Aorta (tissue), 5 donors: Measurements from ENCODE around the gene RPS15. TPM values are rescaled to one million over a fixed set of nuclear protein-coding genes. Genes with fewer than 3 reads are reported as not detected.

Source experiments
- ATAC-seq: fragments of 200-7000 bp; cut with Tn5 transposase; one replicate; pipeline ENCODE4 v1.9.1; 2022; ENCODE audit warnings: moderate library complexity; ENCODE audit not compliant: low FRiP score
- DNase-seq, 2 donors: peaks; one replicate each; pipeline ENCODE4 v3.0.0-alpha.2; 2020
- H3K27ac ChIP-seq, 2 donors: one replicate each; pipeline ENCODE4 v1.5.1; 2013; ENCODE audit warnings: low read length in 2 of 2, mild to moderate bottlenecking in 2 of 2, moderate library complexity in 2 of 2, control low read depth in 1 of 2, inconsistent platforms in 1 of 2, low read depth in 1 of 2
- H3K27me3 ChIP-seq, 2 donors: one replicate each; pipeline ENCODE4 v1.6.1; 2013; ENCODE audit warnings: control low read depth in 1 of 2, low read length in 1 of 2, mild to moderate bottlenecking in 1 of 2, moderate library complexity in 1 of 2; ENCODE audit not compliant: insufficient read depth in 2 of 2, control insufficient read depth in 1 of 2
- H3K36me3 ChIP-seq, 2 donors: one replicate each; pipeline ENCODE4 v1.6.1; 2013; ENCODE audit warnings: control low read depth in 1 of 2, low read length in 1 of 2, mild to moderate bottlenecking in 1 of 2; ENCODE audit not compliant: insufficient read depth in 2 of 2, control insufficient read depth in 1 of 2
- H3K4me1 ChIP-seq, 2 donors: one replicate each; pipeline ENCODE4 v1.6.1; 2013; ENCODE audit warnings: low read length in 2 of 2, control low read depth in 1 of 2, mild to moderate bottlenecking in 1 of 2, moderate library complexity in 1 of 2; ENCODE audit not compliant: insufficient read depth in 2 of 2, control insufficient read depth in 1 of 2
- H3K4me3 ChIP-seq, 2 donors: one replicate each; pipeline ENCODE4 v1.5.1; 2013; ENCODE audit warnings: low read length in 2 of 2, control low read depth in 1 of 2, mild to moderate bottlenecking in 1 of 2
- H3K9me3 ChIP-seq: one replicate; pipeline ENCODE4 v1.6.1; 2013; ENCODE audit warnings: mild to moderate bottlenecking, low read length; ENCODE audit not compliant: control insufficient read depth
- WGBS, 2 donors: extraction: QIAGEN DNeasy Blood & Tissue Kit; methylation state at CpG; one replicate each; pipeline ENCODE4 v1.1.7; 2013; 5-methylcytosine and 5-hydroxymethylcytosine counted together
- intact Hi-C, 2 donors: fragments of 100-400 bp; cut with DNase I; formaldehyde crosslinking; loops; one replicate each; pipeline versions ENCODE4 v1.14.2 to v1.15.0; 2022
- polyA plus RNA-seq, 2 donors: library from polyadenylated mRNA; stranded (reverse); fragments of 200-250 nt; gene quantifications; one replicate each; pipeline ENCODE4 v1.2.3, GENCODE V29; 2013
- total RNA-seq, 2 donors: library from RNA; stranded (reverse); fragmentation: NEBNext Ultra II Directional; extraction: Animal tissue kit (Norgen Biotek cat#: 25700); gene quantifications; one replicate each; pipeline ENCODE4 v1.2.1, GENCODE V29; 2021
- donor health status: healthy with polysubstance abuse.
- donor health status: Bipolar disorder and iron deficiency.
- donor health status: DM: no; HTN: no; CAD: no.
- donor health status: DM: no; HTN: no; CAD: no.
- donor health status: DM: yes; HTN: yes; CAD: no.

Gene RPS15
- total and polyA plus RNA-seq, 4 donors: 707 to 2,878 (median 1,767) TPM

DNA sequence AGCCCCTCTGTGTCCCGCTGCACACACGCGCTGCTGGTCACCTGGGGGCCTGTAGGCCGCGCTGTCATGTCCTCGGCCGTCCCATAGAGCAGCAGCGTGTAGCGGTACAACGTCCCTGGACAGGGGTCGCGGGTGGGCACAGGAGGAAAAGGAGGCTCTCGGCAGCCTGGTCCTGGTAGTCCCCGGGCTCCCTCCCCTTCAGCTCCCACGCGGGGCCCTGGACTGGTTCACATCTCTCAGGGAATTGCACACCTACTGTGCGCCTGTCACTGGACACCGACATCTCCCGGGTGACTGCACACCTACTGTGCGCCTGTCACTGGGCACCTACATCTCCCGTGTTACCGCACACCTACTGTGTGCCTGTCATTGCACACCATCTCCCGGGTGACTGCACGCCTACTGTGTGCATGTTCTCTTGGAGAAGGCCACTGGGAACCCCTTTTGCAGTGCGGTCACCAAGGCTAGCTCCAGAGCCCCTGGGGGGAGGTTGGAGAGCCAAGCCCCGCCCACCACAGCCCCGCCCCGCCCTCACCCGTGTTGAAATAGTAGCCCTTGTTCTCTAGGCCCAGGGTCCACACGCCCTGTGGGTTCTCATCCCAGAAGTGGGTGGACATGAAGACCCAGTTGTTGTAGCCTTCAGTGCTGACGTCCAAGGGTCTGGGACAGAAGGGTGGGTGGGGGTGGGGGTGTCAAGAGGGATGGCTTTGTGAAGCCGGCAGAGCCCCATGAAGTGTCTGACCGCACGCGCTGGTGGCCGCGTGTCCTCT, 44.4 kb downstream of the RPS15 start:
- DNase-seq (no peak), ATAC-seq (no peak)
- no peaks in the 10 kb centered on the region for H3K36me3 ChIP-seq
- H3K27ac ChIP-seq: no peak overlapping the region
- H3K4me1 ChIP-seq: no peaks in the 10 kb centered on the region
- 80 to 83% methylated on average over 37 of the region's 37 CpGs for WGBS, 2 donors
- H3K27me3 ChIP-seq: no peaks in the 10 kb centered on the region
- intact Hi-C loops: no loop called here
- H3K9me3 ChIP-seq: no peaks in the 10 kb centered on the region
- H3K4me3 ChIP-seq: no peak overlapping the region

DNA sequence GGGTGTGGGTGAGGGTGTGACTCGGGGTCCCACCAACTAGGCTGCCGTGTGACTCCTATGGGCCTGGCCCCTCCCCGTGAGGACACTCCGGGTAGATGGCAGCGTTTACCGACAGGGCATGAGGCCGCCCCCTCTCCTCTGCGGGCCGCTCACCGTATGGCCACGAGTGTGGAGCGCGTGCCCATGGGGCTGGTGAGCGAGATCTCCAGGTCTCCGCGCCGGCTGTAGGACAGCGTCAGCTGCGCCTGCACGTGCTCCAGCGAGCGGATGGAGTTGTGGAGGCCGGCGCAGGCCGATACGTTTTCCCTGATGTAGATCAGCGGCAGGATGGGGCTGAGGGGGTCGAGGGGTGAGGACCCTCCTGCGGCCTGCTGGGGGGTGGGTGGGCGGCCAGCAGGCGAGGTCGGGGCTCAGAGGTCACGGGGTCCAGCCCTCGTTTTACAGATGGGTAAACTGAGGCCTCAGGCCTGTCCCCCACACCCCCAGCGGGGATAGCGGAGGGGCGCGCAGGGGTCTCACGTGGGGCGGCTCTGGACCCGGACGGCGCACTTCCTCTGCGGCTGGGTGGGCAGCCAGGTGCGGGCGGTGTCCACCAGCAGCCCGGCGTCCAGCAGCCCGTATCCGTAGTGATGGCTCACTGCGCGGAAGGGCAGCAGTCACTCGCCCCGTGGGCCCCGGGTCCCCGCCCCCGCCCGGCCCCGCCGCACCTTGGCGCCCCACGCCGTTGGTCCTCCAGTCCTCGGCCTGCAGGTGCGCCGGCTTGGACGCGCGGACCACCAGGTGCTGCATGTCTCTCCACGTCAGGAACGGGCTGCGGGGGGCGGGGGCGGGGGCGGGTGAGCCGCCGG, 45.2 kb downstream of the RPS15 start:
- no peaks in the 10 kb centered on the region for H3K27me3 ChIP-seq
- intact Hi-C loops: no loop called here
- no peaks in the 10 kb centered on the region for H3K4me1 ChIP-seq
- no peak overlapping the region for H3K27ac ChIP-seq
- WGBS, 2 donors: 91% methylated on average over 75 to 77 of the region's 77 CpGs
- H3K4me3 ChIP-seq: no peak overlapping the region
- no peak for ATAC-seq
- no peak for DNase-seq
- no peaks in the 10 kb centered on the region for H3K9me3 ChIP-seq
- no peaks in the 10 kb centered on the region for H3K36me3 ChIP-seq

DNA sequence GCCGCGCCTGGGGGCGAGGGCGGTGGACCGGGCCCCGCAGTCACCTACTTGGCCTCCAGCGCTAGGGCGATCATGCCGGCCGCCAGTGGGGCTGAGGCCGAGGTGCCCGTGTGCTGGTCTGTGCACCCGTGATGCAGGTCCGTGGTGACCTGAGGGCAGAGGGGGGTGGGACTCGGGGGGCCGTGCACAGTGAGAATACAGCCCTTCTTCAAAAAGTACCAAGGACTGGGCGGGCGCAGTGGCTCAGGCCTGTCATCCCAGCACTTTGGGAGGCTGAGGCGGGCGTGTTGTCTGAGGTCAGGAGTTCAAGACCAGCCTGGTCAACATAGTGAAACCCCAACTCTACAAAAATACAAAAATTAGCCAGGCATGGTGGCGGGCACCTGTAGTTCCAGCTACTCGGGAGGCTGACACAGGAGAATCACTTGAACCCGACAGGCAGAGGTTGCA, 45.8 kb downstream of the RPS15 start:
- H3K36me3 ChIP-seq: no peaks in the 10 kb centered on the region
- DNase-seq (no peak), ATAC-seq (no peak)
- no peaks in the 10 kb centered on the region for H3K9me3 ChIP-seq
- H3K27me3 ChIP-seq: no peaks in the 10 kb centered on the region
- no peak overlapping the region for H3K4me3 ChIP-seq
- no peaks in the 10 kb centered on the region for H3K4me1 ChIP-seq
- intact Hi-C loops: no loop called here
- WGBS, 2 donors: 91 to 92% methylated on average over 23 of the region's 23 CpGs
- H3K27ac ChIP-seq: no peak overlapping the region

DNA sequence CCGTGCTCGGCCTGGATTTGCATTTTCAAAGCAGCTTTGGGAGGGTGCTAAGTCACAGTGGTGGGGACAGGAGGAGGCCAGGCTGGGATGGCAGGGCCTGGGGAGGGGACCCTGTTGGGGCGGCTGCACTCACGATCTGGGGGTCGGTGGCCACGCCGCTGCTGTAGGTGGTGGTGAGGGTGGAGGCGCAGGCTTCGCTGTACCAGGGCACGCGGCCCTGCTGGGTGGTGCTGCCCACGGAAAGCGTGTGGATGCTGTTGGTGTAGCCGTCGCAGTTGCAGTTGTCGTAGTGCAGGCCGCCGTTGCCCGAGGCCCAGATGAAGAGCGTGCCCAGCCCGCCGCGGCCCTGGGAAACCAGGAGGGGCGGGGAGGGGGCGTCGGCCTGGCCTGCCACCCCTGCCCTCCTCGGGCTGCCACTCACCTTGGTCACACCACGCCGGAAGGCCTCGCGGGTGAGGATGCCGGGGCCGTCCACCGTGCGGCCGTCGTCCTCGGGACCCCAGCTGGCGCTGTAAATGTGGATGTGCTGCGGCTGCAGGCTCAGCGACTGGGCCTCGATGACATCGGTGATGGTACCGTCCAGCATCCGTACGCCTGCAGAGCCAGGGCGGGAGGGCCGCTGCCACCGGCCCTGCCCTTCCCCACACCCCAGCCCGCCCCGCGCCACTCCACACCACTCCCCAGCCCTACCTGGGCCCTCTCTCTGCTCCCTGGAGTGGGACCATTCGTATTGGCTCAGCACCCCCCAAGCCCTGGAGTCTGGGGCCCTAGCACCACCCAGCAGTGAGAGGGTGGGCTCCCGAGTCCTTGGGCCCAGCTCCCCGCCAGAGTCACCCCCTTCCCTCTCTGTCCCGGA, 48.8 kb downstream of the RPS15 start:
- Histone ChIP-seq H3K27me3 (no peaks in the 10 kb centered on the region), H3K4me1 (no peaks in the 10 kb centered on the region), H3K36me3 (no peaks in the 10 kb centered on the region), H3K9me3 (no peaks in the 10 kb centered on the region), H3K4me3 (no peak overlapping the region), H3K27ac (no peak overlapping the region)
- DNase-seq (no peak), ATAC-seq (no peak)
- 91 to 94% methylated on average over 34 to 56 of the region's 56 CpGs for WGBS, 2 donors
- intact Hi-C loops: no loop called here

DNA sequence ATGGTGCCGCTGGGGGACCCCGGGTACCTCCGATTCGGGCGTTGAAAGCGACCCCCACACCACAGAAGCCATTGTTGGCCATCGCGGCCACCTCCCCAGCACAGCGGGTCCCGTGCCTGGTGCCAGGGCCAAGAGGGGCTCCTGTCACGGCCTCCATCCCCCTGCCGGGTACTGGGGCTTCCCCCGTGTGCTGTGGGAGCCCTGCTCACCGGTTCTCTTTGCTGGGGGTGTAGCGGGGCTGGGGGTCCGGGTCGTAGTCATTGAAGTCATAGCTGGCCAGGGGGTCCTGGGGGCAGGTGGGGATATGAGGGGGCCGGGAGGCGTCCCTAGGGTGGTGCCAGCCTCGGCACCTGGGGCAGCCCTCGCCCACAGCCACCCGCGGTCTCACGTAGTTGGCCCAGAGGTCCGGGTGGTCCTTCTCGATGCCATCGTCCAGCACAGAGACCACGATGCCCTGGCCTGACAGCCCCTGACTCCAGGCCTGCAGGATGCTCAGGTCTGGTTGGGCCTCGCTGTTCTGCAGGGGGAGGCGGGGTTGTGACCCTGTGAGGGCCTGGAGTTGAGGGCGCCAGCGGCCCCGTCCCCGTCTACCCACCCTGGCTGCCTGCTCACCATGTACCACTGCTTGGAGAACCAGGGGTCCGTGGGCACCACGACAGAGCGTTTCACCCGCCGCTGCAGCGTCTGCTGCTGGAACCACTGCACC, 49.5 kb downstream of the RPS15 start:
- Histone ChIP-seq H3K4me3 (no peak overlapping the region), H3K27me3 (no peaks in the 10 kb centered on the region), H3K27ac (no peak overlapping the region), H3K9me3 (no peaks in the 10 kb centered on the region), H3K4me1 (no peaks in the 10 kb centered on the region), H3K36me3 (no peaks in the 10 kb centered on the region)
- intact Hi-C loops: no loop called here
- no peak for DNase-seq
- no peak for ATAC-seq
- WGBS, 2 donors: 92 to 93% methylated on average over 40 of the region's 40 CpGs

DNA sequence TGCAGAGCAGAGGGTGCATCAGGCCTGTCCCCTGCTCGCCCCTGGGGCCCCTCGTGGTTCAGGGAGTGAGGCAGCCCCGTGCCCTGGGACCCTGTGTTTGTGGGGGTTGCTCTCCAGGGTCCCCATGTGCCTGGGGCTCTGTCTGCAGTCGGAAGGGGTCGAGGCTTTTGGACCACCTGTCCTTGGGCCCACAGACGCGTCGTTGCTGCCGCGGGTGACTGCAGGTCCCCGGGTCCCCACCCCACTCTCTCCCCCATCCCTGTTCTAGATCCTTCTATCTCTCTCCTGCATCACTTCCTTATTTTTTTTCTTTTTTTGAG, 50.0 kb downstream of the RPS15 start:
- H3K27ac ChIP-seq: no peak overlapping the region
- DNase-seq: no peak
- no peaks in the 10 kb centered on the region for H3K36me3 ChIP-seq
- ATAC-seq: no peak
- intact Hi-C loops: no loop called here
- H3K4me3 ChIP-seq: no peak overlapping the region
- no peaks in the 10 kb centered on the region for H3K4me1 ChIP-seq
- WGBS, 2 donors: 90 to 94% methylated on average over 10 to 11 of the region's 11 CpGs
- no peaks in the 10 kb centered on the region for H3K27me3 ChIP-seq
- no peaks in the 10 kb centered on the region for H3K9me3 ChIP-seq

DNA sequence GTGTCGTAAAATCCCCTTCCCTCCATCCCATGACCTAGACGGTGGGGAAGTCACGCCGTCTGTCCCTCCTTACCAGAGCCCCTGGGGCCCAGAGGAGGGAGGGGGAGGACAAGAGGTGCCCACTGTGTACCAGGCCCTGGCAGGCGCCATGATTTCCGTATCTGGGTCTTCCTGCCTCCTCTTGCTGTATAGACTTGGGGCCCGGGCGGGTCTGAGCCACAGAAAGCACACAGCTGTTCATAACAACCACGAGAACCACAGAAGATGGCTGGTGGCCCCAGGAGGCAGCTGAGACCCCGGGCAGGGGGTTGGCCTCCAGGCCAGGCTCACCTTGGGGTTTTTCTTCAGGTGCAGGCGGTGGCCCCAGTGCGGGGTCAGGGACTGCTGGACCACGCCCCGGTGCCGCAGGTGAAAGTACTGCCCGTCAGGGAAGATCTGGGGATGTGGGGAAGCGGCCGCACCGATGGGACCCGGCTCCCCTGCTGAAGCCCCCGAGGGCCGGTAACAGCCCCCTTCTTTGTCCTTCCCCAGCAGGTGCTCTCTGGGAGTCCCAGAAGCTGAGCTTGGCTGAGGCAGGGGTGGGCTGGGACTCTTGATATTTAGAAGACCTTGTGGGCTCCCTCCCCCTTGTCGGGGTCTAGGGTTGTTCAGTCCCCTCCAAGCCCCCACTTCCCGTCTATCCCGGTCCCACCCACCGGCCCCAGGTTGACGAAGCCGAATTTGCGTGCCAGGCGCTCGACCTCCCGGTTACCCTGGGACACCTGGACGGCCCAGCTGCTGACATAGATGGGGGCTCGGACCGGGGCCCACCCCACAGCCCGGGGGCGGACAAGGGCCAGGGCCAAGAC, 51.5 kb downstream of the RPS15 start:
- WGBS, 2 donors: 27 to 32% methylated on average over 37 of the region's 37 CpGs
- H3K27me3 ChIP-seq: no peaks in the 10 kb centered on the region
- H3K27ac ChIP-seq: no peak overlapping the region
- H3K36me3 ChIP-seq: no peaks in the 10 kb centered on the region
- no peaks in the 10 kb centered on the region for H3K9me3 ChIP-seq
- ATAC-seq (no peak), DNase-seq (peak in 1 of 2 donors; percentile 75)
- intact Hi-C loops: loop anchor here in 1 of 2 donors (1.0 to 2.0 kb wide), 2 partner anchors 10 to 51 kb away; partner anchors contain the start of genes C19orf25 and RPS15
- H3K4me3 ChIP-seq: peak overlapping the region; percentile 4 to 54
- no peaks in the 10 kb centered on the region for H3K4me1 ChIP-seq
